ENCODE data around the gene FIS1.

Gene FIS1

GRCh38 chr7:101241443-101242349, 3.2 kb downstream of the FIS1 start:
- Histone ChIP-seq H3K27ac (peak overlapping the region in 7 of 11 experiments; percentile 25 to 86 (median 81); a peak in 9 of 22 replicates), H3K4me1 (peaks cover 80 to 91% (median 83%) of the 10 kb centered on the region in 10 experiments), H3K9ac (peak overlapping the region in 6 of 11 experiments; percentile 13 to 42 (median 24); a peak in 5 of 22 replicates), H3K4me2 (peak overlapping the region; percentile 90 to 100 (median 98); a peak in 21 of 22 replicates), H3K27me3 (no peaks in the 10 kb centered on the region), H3K4me3 (no peak overlapping the region), H3K9me3 (replicated peaks in 1 of 11) (no peaks in the 10 kb centered on the region), H4K20me1 (peaks cover 0 to 53% (median 22%) of the 10 kb centered on the region in 11 experiments; a peak in 14 of 22 replicates), H3K36me3 (peaks cover 26 to 60% (median 44%) of the 10 kb centered on the region in 11 experiments; a peak in 19 of 22 replicates)
- no peak for TF ChIP-seq Cebpa-rat (IDR thresholded peaks at IDR 0.05)

- Histone ChIP-seq H3K27me3 (no peaks in the 10 kb centered on the region), H3K4me1 (peaks cover 83 to 91% (median 89%) of the 10 kb centered on the region in 10 experiments), H3K9ac (peak overlapping the region in 7 of 11 experiments; percentile 23 to 82 (median 25); a peak in 7 of 22 replicates), H3K36me3 (peaks cover 21 to 53% (median 38%) of the 10 kb centered on the region in 11 experiments; a peak in 19 of 22 replicates), H3K9me3 (replicated peaks in 1 of 11) (no peaks in the 10 kb centered on the region), H3K4me2 (peak overlapping the region; percentile 90 to 100 (median 98)), H4K20me1 (peaks cover 0 to 61% (median 21%) of the 10 kb centered on the region in 11 experiments; a peak in 13 of 22 replicates), H3K27ac (peak overlapping the region in 8 of 11 experiments; percentile 45 to 90 (median 82); a peak in 14 of 22 replicates), H3K4me3 (no peak overlapping the region)
- no peak for TF ChIP-seq Cebpa-rat (IDR thresholded peaks at IDR 0.05)
Measured at GRCh38 chr7:101241015-101241363, 3.9 kb downstream of the FIS1 start.

- TF ChIP-seq Cebpa-rat (IDR thresholded peaks at IDR 0.05) = no peak
- no peak overlapping the region for H3K4me3 ChIP-seq
- no peaks in the 10 kb centered on the region for H3K27me3 ChIP-seq
- H3K4me2 ChIP-seq = peak overlapping the region; percentile 90 to 100 (median 98)
- H3K9me3 ChIP-seq (replicated peaks in 1 of 11) = no peaks in the 10 kb centered on the region
- H4K20me1 ChIP-seq = peaks cover 0 to 66% (median 21%) of the 10 kb centered on the region in 11 experiments; a peak in 15 of 22 replicates
- H3K27ac ChIP-seq = peak overlapping the region in 8 of 11 experiments; percentile 45 to 90 (median 82); a peak in 16 of 22 replicates
- H3K4me1 ChIP-seq = peaks cover 82 to 91% (median 90%) of the 10 kb centered on the region in 10 experiments
- peaks cover 18 to 51% (median 34%) of the 10 kb centered on the region in 11 experiments; a peak in 18 of 22 replicates for H3K36me3 ChIP-seq
- peak overlapping the region in 10 of 11 experiments; percentile 23 to 84 (median 76); a peak in 12 of 22 replicates for H3K9ac ChIP-seq
Measured at GRCh38 chr7:101240226-101241014, 4.5 kb downstream of the FIS1 start.

- Histone ChIP-seq H3K27me3 (no peaks in the 10 kb centered on the region), H3K9ac (peak overlapping the region; percentile 64 to 84 (median 75); a peak in 20 of 22 replicates), H3K27ac (peak overlapping the region in 10 of 11 experiments; percentile 53 to 90 (median 80); a peak in 19 of 22 replicates), H3K4me2 (peak overlapping the region; percentile 90 to 100 (median 98)), H3K36me3 (peaks cover 18 to 55% (median 33%) of the 10 kb centered on the region in 11 experiments; a peak in 18 of 22 replicates), H3K4me1 (peaks cover 79 to 93% (median 91%) of the 10 kb centered on the region in 10 experiments), H4K20me1 (peaks cover 0 to 71% (median 26%) of the 10 kb centered on the region in 11 experiments; a peak in 15 of 22 replicates), H3K9me3 (replicated peaks in 1 of 11) (no peaks in the 10 kb centered on the region), H3K4me3 (peak overlapping the region in 6 of 10 experiments; percentile 41 to 65 (median 54); a peak in 9 of 20 replicates)
- TF ChIP-seq Cebpa-rat (IDR thresholded peaks at IDR 0.05) = no peak
Measured at GRCh38 chr7:101239951-101240220, 5.0 kb downstream of the FIS1 start.

GRCh38 chr7:101239191-101239950, 5.5 kb downstream of the FIS1 start:
- Histone ChIP-seq H3K4me2 (peak overlapping the region; percentile 90 to 100 (median 98)), H3K9me3 (replicated peaks in 1 of 11) (no peaks in the 10 kb centered on the region), H3K4me3 (peak overlapping the region in 8 of 10 experiments; percentile 21 to 65 (median 49); a peak in 13 of 20 replicates), H3K36me3 (peaks cover 18 to 60% (median 34%) of the 10 kb centered on the region in 11 experiments; a peak in 18 of 22 replicates), H3K4me1 (peaks cover 79 to 94% (median 91%) of the 10 kb centered on the region in 10 experiments), H3K9ac (peak overlapping the region; percentile 64 to 84 (median 75); a peak in 21 of 22 replicates), H4K20me1 (peaks cover 0 to 76% (median 31%) of the 10 kb centered on the region in 11 experiments; a peak in 15 of 22 replicates), H3K27ac (peak overlapping the region in 10 of 11 experiments; percentile 53 to 90 (median 80); a peak in 19 of 22 replicates), H3K27me3 (no peaks in the 10 kb centered on the region)
- no peak for TF ChIP-seq Cebpa-rat (IDR thresholded peaks at IDR 0.05)

- TF ChIP-seq Cebpa-rat (IDR thresholded peaks at IDR 0.05) = no peak
- Histone ChIP-seq H3K27ac (peak overlapping the region in 10 of 11 experiments; percentile 53 to 90 (median 80); a peak in 19 of 22 replicates), H3K4me1 (peaks cover 74 to 88% (median 85%) of the 10 kb centered on the region in 10 experiments), H4K20me1 (peaks cover 0 to 76% (median 27%) of the 10 kb centered on the region in 11 experiments; a peak in 15 of 22 replicates), H3K36me3 (peaks cover 17 to 66% (median 38%) of the 10 kb centered on the region in 11 experiments; a peak in 19 of 22 replicates), H3K4me2 (peak overlapping the region; percentile 90 to 100 (median 98)), H3K4me3 (peak overlapping the region in 8 of 10 experiments; percentile 45 to 65 (median 56); a peak in 16 of 20 replicates), H3K27me3 (no peaks in the 10 kb centered on the region), H3K9me3 (replicated peaks in 1 of 11) (no peaks in the 10 kb centered on the region), H3K9ac (peak overlapping the region; percentile 64 to 84 (median 75); a peak in 21 of 22 replicates)
Measured at GRCh38 chr7:101238226-101239182, 6.4 kb downstream of the FIS1 start.
